HEK293 (cell line): ENCODE measurements around the gene IGFN1.

Experiments used
- CTCF ChIA-PET: fragments of 350-600 bp; formaldehyde crosslinking; extraction: SDS; loops from one replicate; lab custom pipeline; 2021; ENCODE audit warnings: antibody characterized with exemption; lab: Yijun Ruan, JAX
- POLR2A ChIA-PET: fragments of 300-600 bp; formaldehyde crosslinking; extraction: SDS; loops from one replicate; lab custom pipeline; 2020; ENCODE audit warnings: antibody characterized with exemption, inconsistent platforms; lab: Yijun Ruan, JAX
- H3K27ac ChIP-seq: fragments of 200-500 bp; sonication (Bioruptor generic); 2 replicates; pipeline ENCODE4 v1.5.1; 2014; ENCODE audit warnings: low read depth, low read length, control low read depth, inconsistent platforms; ENCODE audit errors: extremely low read depth
- H3K36me3 ChIP-seq, 2 experiments: fragments of 200-500 bp in 1 of 2; sonication (Bioruptor generic) in 1 of 2; 1 replicate in 1 of 2; 2 replicates in 1 of 2; pipeline ENCODE4 v1.5.1; 2014 to 2017; ENCODE audit warnings: inconsistent platforms in 2 of 2, low read length in 2 of 2; ENCODE audit not compliant: control insufficient read depth in 2 of 2, insufficient read depth in 1 of 2
- H3K4me1 ChIP-seq: fragments of 200-500 bp; sonication (Bioruptor generic); 2 replicates; pipeline ENCODE4 v1.5.1; 2014; ENCODE audit warnings: mild to moderate bottlenecking, low read length, inconsistent platforms; ENCODE audit not compliant: control insufficient read depth, insufficient read depth
- H3K4me3 ChIP-seq: 2 replicates; pipeline ENCODE4 v1.5.1; 2011; ENCODE audit warnings: low read depth, mild to moderate bottlenecking, control low read depth, low read length, moderate library complexity
- H3K9me3 ChIP-seq: fragments of 200-500 bp; sonication (Bioruptor generic); 2 replicates; pipeline ENCODE4 v1.5.1; 2014; ENCODE audit warnings: low read depth, low read length, inconsistent platforms; ENCODE audit not compliant: control insufficient read depth, insufficient read depth
- GLI4 ChIP-seq: fragments of 450-650 bp; formaldehyde crosslinking; IDR thresholded peaks from 2 replicates; pipeline ENCODE4 v1.5.1; 2016; ENCODE audit warnings: missing biosample characterization, missing genetic modification characterization
- HIC1 ChIP-seq: fragments of 450-650 bp; formaldehyde crosslinking; IDR thresholded peaks from 2 replicates; pipeline ENCODE4 v1.5.1; 2016; ENCODE audit warnings: missing biosample characterization, missing genetic modification characterization
- HOXA7 ChIP-seq: sonication (generic); formaldehyde crosslinking; IDR thresholded peaks from 2 replicates; pipeline ENCODE4 v1.8.1; 2022; ENCODE audit warnings: missing genetic modification reagents, borderline replicate concordance
- KLF16 ChIP-seq: fragments of 450-650 bp; formaldehyde crosslinking; IDR thresholded peaks from 2 replicates; pipeline ENCODE4 v1.5.1; 2017; ENCODE audit warnings: missing biosample characterization, missing genetic modification characterization
- PRDM1 ChIP-seq: fragments of 450-650 bp; formaldehyde crosslinking; IDR thresholded peaks from 2 replicates; pipeline ENCODE4; 2016; ENCODE audit warnings: missing biosample characterization, missing genetic modification characterization
- SCRT2 ChIP-seq: fragments of 450-650 bp; formaldehyde crosslinking; IDR thresholded peaks from 2 replicates; pipeline ENCODE4 v1.5.1; 2016; ENCODE audit warnings: missing biosample characterization, missing genetic modification characterization
- SP7 ChIP-seq: fragments of 450-650 bp; formaldehyde crosslinking; IDR thresholded peaks from 2 replicates; pipeline ENCODE4 v1.5.1; 2016; ENCODE audit warnings: missing biosample characterization, missing genetic modification characterization
- ZBTB10 ChIP-seq: fragments of 450-650 bp; formaldehyde crosslinking; IDR thresholded peaks from 2 replicates; pipeline ENCODE4 v1.5.1; 2016; ENCODE audit warnings: missing biosample characterization, missing genetic modification characterization
- ZFHX2 ChIP-seq: fragments of 450-650 bp; formaldehyde crosslinking; conservative IDR thresholded peaks from 2 replicates; pipeline ENCODE4 v1.5.1; 2016; ENCODE audit warnings: missing biosample characterization, missing genetic modification characterization
- ZNF112 ChIP-seq: fragments of 450-650 bp; formaldehyde crosslinking; IDR thresholded peaks from 2 replicates; pipeline ENCODE4 v1.5.0; 2017; ENCODE audit warnings: missing biosample characterization, missing genetic modification characterization
- ZNF174 ChIP-seq: fragments of 450-650 bp; formaldehyde crosslinking; IDR thresholded peaks from 2 replicates; pipeline ENCODE4 v1.5.0; 2017; ENCODE audit warnings: missing biosample characterization, mild to moderate bottlenecking, missing genetic modification characterization
- ZNF175 ChIP-seq: fragments of 450-650 bp; formaldehyde crosslinking; IDR thresholded peaks from 2 replicates; pipeline ENCODE4 v1.5.1; 2016; ENCODE audit warnings: missing biosample characterization, missing genetic modification characterization
- ZNF239 ChIP-seq: fragments of 450-650 bp; formaldehyde crosslinking; IDR thresholded peaks from 2 replicates; pipeline ENCODE4 v1.5.1; 2016; ENCODE audit warnings: missing biosample characterization, missing genetic modification characterization
- ZNF324 ChIP-seq: fragments of 450-650 bp; formaldehyde crosslinking; IDR thresholded peaks from 2 replicates; pipeline ENCODE4 v1.5.1; 2016; ENCODE audit warnings: missing biosample characterization, missing genetic modification characterization
- ZNF341 ChIP-seq: fragments of 450-650 bp; formaldehyde crosslinking; IDR thresholded peaks from 2 replicates; pipeline ENCODE4; 2016; ENCODE audit warnings: low read depth, missing biosample characterization, missing genetic modification characterization
- ZNF433 ChIP-seq: fragments of 450-650 bp; formaldehyde crosslinking; IDR thresholded peaks from 2 replicates; pipeline ENCODE4 v1.5.1; 2016; ENCODE audit warnings: missing biosample characterization, missing genetic modification characterization, low read depth
- ZNF473 ChIP-seq: fragments of 450-650 bp; formaldehyde crosslinking; IDR thresholded peaks from 2 replicates; pipeline ENCODE4 v1.5.1; 2017; ENCODE audit warnings: missing biosample characterization, missing genetic modification characterization
- ZNF558 ChIP-seq: fragments of 450-650 bp; formaldehyde crosslinking; IDR thresholded peaks from 2 replicates; pipeline ENCODE4 v1.5.1; 2016; ENCODE audit warnings: missing biosample characterization, missing genetic modification characterization
- ZNF670 ChIP-seq: fragments of 450-650 bp; formaldehyde crosslinking; IDR thresholded peaks from 2 replicates; pipeline ENCODE4 v1.5.1; 2016; ENCODE audit warnings: missing biosample characterization, missing genetic modification characterization, low read depth
- TF ChIP-seq, protein P1 (sequence below): fragments of 450-650 bp; formaldehyde crosslinking; IDR thresholded peaks from 2 replicates; pipeline ENCODE4 v1.5.1; 2016; ENCODE audit warnings: missing biosample characterization, missing genetic modification characterization
- TF ChIP-seq, protein P2 (sequence below): fragments of 450-650 bp; formaldehyde crosslinking; IDR thresholded peaks from 2 replicates; pipeline ENCODE4 v1.5.1; 2017; ENCODE audit warnings: missing biosample characterization, missing genetic modification characterization

Gene IGFN1

GRCh38 chr1:201145816-201146215 is 44.8 kb upstream of the IGFN1 start:
- CTCF ChIA-PET: interaction anchor here (0.6 to 1.6 kb wide), 7 partner anchors 27 to 594 kb away, joined by 3 to 4 read pairs (median 3); no protein-coding TSS in a partner anchor
- H3K4me3 ChIP-seq: no peak overlapping the region
- H3K4me1 ChIP-seq: no peaks in the 10 kb centered on the region
- TF ChIP-seq ZNF112 (tag by site-specific recombination) (no peak), HOXA7 (CRISPR knock-in tag) (no peak), ZNF473 (tag by site-specific recombination) (no peak), ZFHX2 (tag by site-specific recombination) (no peak), ZNF174 (no peak), SP7 (tag by site-specific recombination) (no peak), GLI4 (tag by site-specific recombination) (no peak), ZNF433 (tag by site-specific recombination) (no peak), PRDM1 (tag by site-specific recombination) (no peak), ZNF324 (tag by site-specific recombination) (no peak), ZNF558 (tag by site-specific recombination) (no peak), SCRT2 (tag by site-specific recombination) (no peak), ZNF341 (tag by site-specific recombination) (no peak), ZNF239 (tag by site-specific recombination) (no peak), HIC1 (tag by site-specific recombination) (no peak), ZNF670 (no peak), ZBTB10 (tag by site-specific recombination) (no peak)
- TF ChIP-seq, protein P1, sequence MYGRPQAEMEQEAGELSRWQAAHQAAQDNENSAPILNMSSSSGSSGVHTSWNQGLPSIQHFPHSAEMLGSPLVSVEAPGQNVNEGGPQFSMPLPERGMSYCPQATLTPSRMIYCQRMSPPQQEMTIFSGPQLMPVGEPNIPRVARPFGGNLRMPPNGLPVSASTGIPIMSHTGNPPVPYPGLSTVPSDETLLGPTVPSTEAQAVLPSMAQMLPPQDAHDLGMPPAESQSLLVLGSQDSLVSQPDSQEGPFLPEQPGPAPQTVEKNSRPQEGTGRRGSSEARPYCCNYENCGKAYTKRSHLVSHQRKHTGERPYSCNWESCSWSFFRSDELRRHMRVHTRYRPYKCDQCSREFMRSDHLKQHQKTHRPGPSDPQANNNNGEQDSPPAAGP (tag by site-specific recombination): no peak
- TF ChIP-seq, all 188 proteins: peak for 0
- no peaks in the 10 kb centered on the region for H3K9me3 ChIP-seq
- POLR2A ChIA-PET: no interaction called here
- no peak overlapping the region for H3K27ac ChIP-seq
- peaks cover 18 to 100% of the 10 kb centered on the region in 2 experiments for H3K36me3 ChIP-seq

GRCh38 chr1:201146626-201147390 is 43.8 kb upstream of the IGFN1 start:
- Histone ChIP-seq H3K4me1 (no peaks in the 10 kb centered on the region), H3K4me3 (no peak overlapping the region), H3K9me3 (no peaks in the 10 kb centered on the region), H3K27ac (no peak overlapping the region), H3K36me3 (peaks cover 22 to 100% of the 10 kb centered on the region in 2 experiments)
- ChIA-PET CTCF (interaction anchor here (0.7 to 1.0 kb wide), 4 partner anchors 57 to 108 kb away, joined by 3 to 6 read pairs (median 4); no protein-coding TSS in a partner anchor), POLR2A (interaction anchor here (0.6 kb wide), 1 partner anchor 80 kb away, joined by 3 read pairs; no protein-coding TSS in a partner anchor)
- TF ChIP-seq KLF16: no peak
- no peak for TF ChIP-seq ZNF175 (tag by site-specific recombination)
- TF ChIP-seq, protein P2, sequence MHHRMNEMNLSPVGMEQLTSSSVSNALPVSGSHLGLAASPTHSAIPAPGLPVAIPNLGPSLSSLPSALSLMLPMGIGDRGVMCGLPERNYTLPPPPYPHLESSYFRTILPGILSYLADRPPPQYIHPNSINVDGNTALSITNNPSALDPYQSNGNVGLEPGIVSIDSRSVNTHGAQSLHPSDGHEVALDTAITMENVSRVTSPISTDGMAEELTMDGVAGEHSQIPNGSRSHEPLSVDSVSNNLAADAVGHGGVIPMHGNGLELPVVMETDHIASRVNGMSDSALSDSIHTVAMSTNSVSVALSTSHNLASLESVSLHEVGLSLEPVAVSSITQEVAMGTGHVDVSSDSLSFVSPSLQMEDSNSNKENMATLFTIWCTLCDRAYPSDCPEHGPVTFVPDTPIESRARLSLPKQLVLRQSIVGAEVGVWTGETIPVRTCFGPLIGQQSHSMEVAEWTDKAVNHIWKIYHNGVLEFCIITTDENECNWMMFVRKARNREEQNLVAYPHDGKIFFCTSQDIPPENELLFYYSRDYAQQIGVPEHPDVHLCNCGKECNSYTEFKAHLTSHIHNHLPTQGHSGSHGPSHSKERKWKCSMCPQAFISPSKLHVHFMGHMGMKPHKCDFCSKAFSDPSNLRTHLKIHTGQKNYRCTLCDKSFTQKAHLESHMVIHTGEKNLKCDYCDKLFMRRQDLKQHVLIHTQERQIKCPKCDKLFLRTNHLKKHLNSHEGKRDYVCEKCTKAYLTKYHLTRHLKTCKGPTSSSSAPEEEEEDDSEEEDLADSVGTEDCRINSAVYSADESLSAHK (tag by site-specific recombination): no peak
